ENCODE data around the gene MRPL19. TPM values are rescaled to one million over a fixed set of nuclear protein-coding genes. Genes with fewer than 3 reads are reported as not detected.
A peak's percentile ranks its signal among the peaks of the same experiment; 100 is the strongest.

MRPL19 gene
- total RNA-seq, 1 experiment from 2014 or later, result 85.9 TPM

GRCh38 chr2:75632091-75632701 lies 14.4 kb upstream of the MRPL19 start:
- Histone ChIP-seq H3K9me3 (replicated peaks) (no peaks in the 10 kb centered on the region), H3K4me1 (no peaks in the 10 kb centered on the region), H3K27me3 (peaks cover 4% of the 10 kb centered on the region; the same call in 1 of the 2 replicates), H3K36me3 (no peaks in the 10 kb centered on the region), H3K4me3 (no peak overlapping the region), H3K27ac (no peak overlapping the region)
- DNase-seq, result no peak

- H3K27me3 ChIP-seq, result peaks cover 4% of the 10 kb centered on the region; the same call in 1 of the 2 replicates
- no peak for DNase-seq
- no peak overlapping the region for H3K27ac ChIP-seq
- H3K4me1 ChIP-seq, result no peaks in the 10 kb centered on the region
- no peaks in the 10 kb centered on the region for H3K36me3 ChIP-seq
- H3K4me3 ChIP-seq, result no peak overlapping the region
- no peaks in the 10 kb centered on the region for H3K9me3 ChIP-seq (replicated peaks)
These were observed 13.8 kb upstream of the MRPL19 start for GRCh38 chr2:75632813-75633212.

GRCh38 chr2:75633620-75634019 lies 13.0 kb upstream of the MRPL19 start:
- no peak for DNase-seq
- Histone ChIP-seq H3K27ac (no peak overlapping the region), H3K36me3 (no peaks in the 10 kb centered on the region), H3K4me1 (no peaks in the 10 kb centered on the region), H3K9me3 (replicated peaks) (no peaks in the 10 kb centered on the region), H3K27me3 (peaks cover 2% of the 10 kb centered on the region; the same call in 1 of the 2 replicates), H3K4me3 (no peak overlapping the region)

GRCh38 chr2:75634945-75635344 lies 11.6 kb upstream of the MRPL19 start:
- no peak for DNase-seq
- Histone ChIP-seq H3K4me3 (no peak overlapping the region), H3K9me3 (replicated peaks) (no peaks in the 10 kb centered on the region), H3K4me1 (no peaks in the 10 kb centered on the region), H3K27ac (no peak overlapping the region), H3K27me3 (no peaks in the 10 kb centered on the region), H3K36me3 (no peaks in the 10 kb centered on the region)

- no peak for DNase-seq
- Histone ChIP-seq H3K4me1 (peaks cover 5% of the 10 kb centered on the region; the same call in 1 of the 2 replicates), H3K27ac (no peak overlapping the region), H3K36me3 (no peaks in the 10 kb centered on the region), H3K27me3 (no peaks in the 10 kb centered on the region), H3K9me3 (replicated peaks) (no peaks in the 10 kb centered on the region), H3K4me3 (no peak overlapping the region)
These were observed 9.0 kb upstream of the MRPL19 start for GRCh38 chr2:75637568-75637967.

- Histone ChIP-seq H3K4me1 (peaks cover 5% of the 10 kb centered on the region; the same call in 1 of the 2 replicates), H3K4me3 (no peak overlapping the region), H3K27me3 (no peaks in the 10 kb centered on the region), H3K9me3 (replicated peaks) (no peaks in the 10 kb centered on the region), H3K27ac (no peak overlapping the region), H3K36me3 (no peaks in the 10 kb centered on the region)
- DNase-seq, result peak; percentile 64 to 85
These were observed 5.9 kb upstream of the MRPL19 start for GRCh38 chr2:75640621-75641121.

GRCh38 chr2:75641587-75641986 lies 5.0 kb upstream of the MRPL19 start:
- DNase-seq, result no peak
- no peak overlapping the region for H3K27ac ChIP-seq

GRCh38 chr2:75643980-75644379 lies 2.6 kb upstream of the MRPL19 start:
- no peak overlapping the region for H3K4me3 ChIP-seq
- H3K27me3 ChIP-seq, result no peaks in the 10 kb centered on the region
- peaks cover 5% of the 10 kb centered on the region; the same call in 1 of the 2 replicates for H3K4me1 ChIP-seq
- DNase-seq, result no peak
- no peak overlapping the region for H3K27ac ChIP-seq
- H3K9me3 ChIP-seq (replicated peaks), result no peaks in the 10 kb centered on the region
- H3K36me3 ChIP-seq, result peaks cover 2% of the 10 kb centered on the region; the same call in 1 of the 2 replicates

More at GRCh38 chr2:75641587-75641986, 5.0 kb upstream of the MRPL19 start:
- Histone ChIP-seq H3K9me3 (replicated peaks) (no peaks in the 10 kb centered on the region), H3K36me3 (no peaks in the 10 kb centered on the region), H3K27me3 (no peaks in the 10 kb centered on the region), H3K4me1 (peaks cover 5% of the 10 kb centered on the region; the same call in 1 of the 2 replicates), H3K4me3 (no peak overlapping the region)

GRCh38 chr2:75645643-75646042 lies 940 bp upstream of the MRPL19 start:
- Histone ChIP-seq H3K27me3 (no peaks in the 10 kb centered on the region), H3K9me3 (replicated peaks) (no peaks in the 10 kb centered on the region), H3K4me1 (peaks cover 5% of the 10 kb centered on the region; the same call in 1 of the 2 replicates), H3K36me3 (peaks cover 11% of the 10 kb centered on the region), H3K27ac (no peak overlapping the region), H3K4me3 (no peak overlapping the region)
- no peak for DNase-seq

GRCh38 chr2:75646090-75646582 lies 447 bp upstream of the MRPL19 start:
- H3K27me3 ChIP-seq, result no peaks in the 10 kb centered on the region
- H3K9me3 ChIP-seq (replicated peaks), result no peaks in the 10 kb centered on the region
- H3K27ac ChIP-seq, result peak overlapping the region; percentile 83

GRCh38 chr2:75647771-75648170 lies 1.2 kb downstream of the MRPL19 start:
- H3K9me3 ChIP-seq (replicated peaks), result no peaks in the 10 kb centered on the region
- H3K27me3 ChIP-seq, result no peaks in the 10 kb centered on the region
- no peak overlapping the region for H3K27ac ChIP-seq
- no peaks in the 10 kb centered on the region for H3K4me1 ChIP-seq
- peak in 1 of 2 experiments; percentile 15 for DNase-seq
- peak overlapping the region; percentile 98 for H3K4me3 ChIP-seq
- H3K36me3 ChIP-seq, result peaks cover 28% of the 10 kb centered on the region

More at GRCh38 chr2:75646090-75646582, 447 bp upstream of the MRPL19 start:
- Histone ChIP-seq H3K4me1 (no peaks in the 10 kb centered on the region), H3K36me3 (peaks cover 14% of the 10 kb centered on the region), H3K4me3 (peak overlapping the region; percentile 98)
- DNase-seq, result peak in 1 of 2 experiments; percentile 10

- H3K27ac ChIP-seq, result no peak overlapping the region
- no peak for DNase-seq
- H3K36me3 ChIP-seq, result peaks cover 83% of the 10 kb centered on the region
- H3K27me3 ChIP-seq, result no peaks in the 10 kb centered on the region
- H3K4me3 ChIP-seq, result no peak overlapping the region
- no peaks in the 10 kb centered on the region for H3K4me1 ChIP-seq
- no peaks in the 10 kb centered on the region for H3K9me3 ChIP-seq (replicated peaks)
These were observed 7.4 kb downstream of the MRPL19 start for GRCh38 chr2:75654012-75654411.

GRCh38 chr2:75655861-75656260 lies 9.3 kb downstream of the MRPL19 start:
- Histone ChIP-seq H3K36me3 (peaks cover 89% of the 10 kb centered on the region), H3K4me1 (no peaks in the 10 kb centered on the region), H3K9me3 (replicated peaks) (no peaks in the 10 kb centered on the region), H3K27ac (no peak overlapping the region), H3K4me3 (no peak overlapping the region), H3K27me3 (no peaks in the 10 kb centered on the region)
- no peak for DNase-seq

GRCh38 chr2:75656563-75656962 lies 10.0 kb downstream of the MRPL19 start:
- H3K36me3 ChIP-seq, result peaks cover 93% of the 10 kb centered on the region
- H3K27me3 ChIP-seq, result no peaks in the 10 kb centered on the region
- H3K9me3 ChIP-seq (replicated peaks), result no peaks in the 10 kb centered on the region
- H3K27ac ChIP-seq, result no peak overlapping the region
- DNase-seq, result no peak
- no peak overlapping the region for H3K4me3 ChIP-seq
- no peaks in the 10 kb centered on the region for H3K4me1 ChIP-seq

- peaks cover 92% of the 10 kb centered on the region for H3K36me3 ChIP-seq
- H3K27me3 ChIP-seq, result no peaks in the 10 kb centered on the region
- H3K4me3 ChIP-seq, result no peak overlapping the region
These were observed 11.2 kb downstream of the MRPL19 start for GRCh38 chr2:75657798-75658197.

More at GRCh38 chr2:75657798-75658197, 11.2 kb downstream of the MRPL19 start:
- no peak for DNase-seq
- no peaks in the 10 kb centered on the region for H3K4me1 ChIP-seq
- H3K9me3 ChIP-seq (replicated peaks), result no peaks in the 10 kb centered on the region
- H3K27ac ChIP-seq, result no peak overlapping the region

All from SJCRH30 (cell line).